Gastroesophageal sphincter (tissue), 3 donors: ENCODE measurements around the gene UBE3D.

Source experiments
- EP300 ChIP-seq: sonication (generic); formaldehyde crosslinking; IDR thresholded peaks from one replicate; pipeline ENCODE4 v1.6.1; 2017; ENCODE audit warnings: antibody characterized with exemption, mild to moderate bottlenecking
- POLR2A ChIP-seq, 2 donors: fragments of 450-650 bp; IDR thresholded peaks; one replicate each; pipeline ENCODE4 v1.6.1; 2017; ENCODE audit warnings: antibody characterized with exemption in 2 of 2, mild to moderate bottlenecking in 2 of 2, moderate library complexity in 1 of 2
- POLR2AphosphoS5 ChIP-seq: sonication (generic); formaldehyde crosslinking; IDR thresholded peaks from one replicate; pipeline ENCODE4 v1.6.1; 2017; ENCODE audit warnings: antibody characterized with exemption
- TF ChIP-seq, protein P1 (sequence below), 4 experiments: fragments of 200-600 bp in 2 of 4; fragments of 450-650 bp in 2 of 4; sonication (generic) in 1 of 4; IDR thresholded peaks; one replicate each; pipeline ENCODE4 v1.5.1; 2017 to 2019; ENCODE audit warnings: antibody characterized with exemption in 4 of 4, mild to moderate bottlenecking in 2 of 4, moderate library complexity in 2 of 4

- TF ChIP-seq POLR2A (IDR thresholded peaks at IDR 0.05) (no peak), EP300 (no peak), POLR2AphosphoS5 (no peak)
- TF ChIP-seq, protein P1, sequence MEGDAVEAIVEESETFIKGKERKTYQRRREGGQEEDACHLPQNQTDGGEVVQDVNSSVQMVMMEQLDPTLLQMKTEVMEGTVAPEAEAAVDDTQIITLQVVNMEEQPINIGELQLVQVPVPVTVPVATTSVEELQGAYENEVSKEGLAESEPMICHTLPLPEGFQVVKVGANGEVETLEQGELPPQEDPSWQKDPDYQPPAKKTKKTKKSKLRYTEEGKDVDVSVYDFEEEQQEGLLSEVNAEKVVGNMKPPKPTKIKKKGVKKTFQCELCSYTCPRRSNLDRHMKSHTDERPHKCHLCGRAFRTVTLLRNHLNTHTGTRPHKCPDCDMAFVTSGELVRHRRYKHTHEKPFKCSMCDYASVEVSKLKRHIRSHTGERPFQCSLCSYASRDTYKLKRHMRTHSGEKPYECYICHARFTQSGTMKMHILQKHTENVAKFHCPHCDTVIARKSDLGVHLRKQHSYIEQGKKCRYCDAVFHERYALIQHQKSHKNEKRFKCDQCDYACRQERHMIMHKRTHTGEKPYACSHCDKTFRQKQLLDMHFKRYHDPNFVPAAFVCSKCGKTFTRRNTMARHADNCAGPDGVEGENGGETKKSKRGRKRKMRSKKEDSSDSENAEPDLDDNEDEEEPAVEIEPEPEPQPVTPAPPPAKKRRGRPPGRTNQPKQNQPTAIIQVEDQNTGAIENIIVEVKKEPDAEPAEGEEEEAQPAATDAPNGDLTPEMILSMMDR (IDR thresholded peaks at IDR 0.05) = no peak
Observed at GRCh38 chr6:82894653-82895259, 170.9 kb downstream of the UBE3D start.
